ENCODE measurements around the gene PTGES3L. TPM values are rescaled to one million over a fixed set of nuclear protein-coding genes. Genes with fewer than 3 reads are reported as not detected.

Gene PTGES3L
- polyA plus RNA-seq, 1 donor from 2014 or later: 7.8 TPM

- Histone ChIP-seq H3K27ac (ENCODE audit: low read length) (peak within 1 kb of the TSS; percentile 95), H3K36me3 (ENCODE audit: insufficient read depth, low read length) (no peaks in the 10 kb centered on the region), H3K4me2 (ENCODE audit: low read length) (peak within 1 kb of the TSS; percentile 84), H3K79me2 (replicated peaks; ENCODE audit: insufficient read depth, low read length) (peaks cover 38% of the 10 kb centered on the region), H2AFZ (ENCODE audit: low read depth, low read length) (peak within 1 kb of the TSS; percentile 90), H3K9ac (ENCODE audit: low read length) (peak within 1 kb of the TSS; percentile 92), H3K9me2 (ENCODE audit: insufficient read depth, low read length) (no peaks in the 10 kb centered on the region), H3F3A (ENCODE audit: insufficient read depth, low read length, poor library complexity, severe bottlenecking) (peaks cover 5% of the 10 kb centered on the region), H3K4me3 (ENCODE audit: low read length) (peak within 1 kb of the TSS; percentile 83), H3K9me3 (ENCODE audit: low read length) (no peaks in the 10 kb centered on the region), H3K27me3 (ENCODE audit: insufficient read depth, low read depth, low read length) (no peaks in the 10 kb centered on the region), H4K20me1 (ENCODE audit: insufficient read depth) (peaks cover 4% of the 10 kb centered on the region)
- TF ChIP-seq RAD21 (conservative IDR thresholded peaks at IDR 0.05) (peak; percentile 97), TAF1 (IDR thresholded peaks at IDR 0.05; ENCODE audit: low read depth) (peak; percentile 54), MXI1 (conservative IDR thresholded peaks at IDR 0.05; ENCODE audit: poor library complexity, severe bottlenecking) (peak; percentile 95), EP300 (conservative IDR thresholded peaks at IDR 0.05; ENCODE audit: poor library complexity, severe bottlenecking) (peak; percentile 61), REST (IDR thresholded peaks at IDR 0.05; ENCODE audit: borderline replicate concordance) (peak; percentile 53), SMC3 (conservative IDR thresholded peaks at IDR 0.05; ENCODE audit: poor library complexity) (peak; percentile 99), CTCF (IDR thresholded peaks at IDR 0.05; ENCODE audit: poor library complexity, severe bottlenecking) (peak; percentile 97), EZH2 (IDR thresholded peaks at IDR 0.05; ENCODE audit: borderline replicate concordance, insufficient read depth, low read length, poor library complexity, severe bottlenecking) (no peak), POLR2AphosphoS5 (IDR thresholded peaks at IDR 0.05) (peak; percentile 63)
Measured at GRCh38 chr17:43024407-43025289, 44.8 kb upstream of the PTGES3L start, which contains the start of gene RND2. Gene RND2 (plus strand): TSS chr17:43025231. CDS start chr17:43025348, 117 bp downstream.

GRCh38 chr17:43021741-43022512 is 42.0 kb upstream of the PTGES3L start, which contains the start of gene VAT1:
Gene VAT1 (minus strand): TSS chr17:43022385. CDS start chr17:43022322, 63 bp downstream.
- peak within 1 kb of the TSS; percentile 95 for H3K27ac ChIP-seq (ENCODE audit: low read length)
- H3K9me2 ChIP-seq (ENCODE audit: insufficient read depth, low read length): no peaks in the 10 kb centered on the region
- peak within 1 kb of the TSS; percentile 80 for H3K4me3 ChIP-seq (ENCODE audit: low read length)

More at GRCh38 chr17:43021741-43022512, 42.0 kb upstream of the PTGES3L start, which contains the start of gene VAT1:
- peak within 1 kb of the TSS; percentile 96 for H3K9ac ChIP-seq (ENCODE audit: low read length)
- TF ChIP-seq EP300 (conservative IDR thresholded peaks at IDR 0.05; ENCODE audit: poor library complexity, severe bottlenecking): peak; percentile 21
- peak; percentile 96 for TF ChIP-seq POLR2AphosphoS5 (IDR thresholded peaks at IDR 0.05)
- TF ChIP-seq SMC3 (conservative IDR thresholded peaks at IDR 0.05; ENCODE audit: poor library complexity): peak; percentile 52
- peak; percentile 77 for TF ChIP-seq TAF1 (IDR thresholded peaks at IDR 0.05; ENCODE audit: low read depth)
- no peak for TF ChIP-seq EZH2 (IDR thresholded peaks at IDR 0.05; ENCODE audit: borderline replicate concordance, insufficient read depth, low read length, poor library complexity, severe bottlenecking)
- no peak for TF ChIP-seq CTCF (IDR thresholded peaks at IDR 0.05; ENCODE audit: poor library complexity, severe bottlenecking)
- peak; percentile 92 for TF ChIP-seq REST (IDR thresholded peaks at IDR 0.05; ENCODE audit: borderline replicate concordance)
- peak; percentile 51 for TF ChIP-seq RAD21 (conservative IDR thresholded peaks at IDR 0.05)
- TF ChIP-seq MXI1 (conservative IDR thresholded peaks at IDR 0.05; ENCODE audit: poor library complexity, severe bottlenecking): peak; percentile 85
- peaks cover 5% of the 10 kb centered on the region for H3F3A ChIP-seq (ENCODE audit: insufficient read depth, low read length, poor library complexity, severe bottlenecking)
- peaks cover 61% of the 10 kb centered on the region for H3K79me2 ChIP-seq (replicated peaks; ENCODE audit: insufficient read depth, low read length)
- no peaks in the 10 kb centered on the region for H3K27me3 ChIP-seq (ENCODE audit: insufficient read depth, low read depth, low read length)
- H4K20me1 ChIP-seq (ENCODE audit: insufficient read depth): peaks cover 4% of the 10 kb centered on the region
- H3K9me3 ChIP-seq (ENCODE audit: low read length): no peaks in the 10 kb centered on the region
- H2AFZ ChIP-seq (ENCODE audit: low read depth, low read length): peak within 1 kb of the TSS; percentile 75
- no peaks in the 10 kb centered on the region for H3K36me3 ChIP-seq (ENCODE audit: insufficient read depth, low read length)
- H3K4me2 ChIP-seq (ENCODE audit: low read length): peak within 1 kb of the TSS; percentile 94

Data from neural cell (in vitro differentiated cells).